GM18868 (cell line): ENCODE measurements around the gene FMN2.
"Not testable (repeated sequence)": the region's sequence is repeated elsewhere in the genome, so short reads cannot be mapped to it uniquely, and the experiment has no call there.

Experiments
- ATAC-seq: cut with Tn5 transposase; IDR thresholded peaks from one replicate; pipeline ENCODE4 v1.9.1; 2021; ENCODE audit warnings: mild to moderate bottlenecking, moderate library complexity; ENCODE audit not compliant: unreplicated experiment

The FMN2 gene

GRCh38 chr1:240244968-240245628, 153.4 kb downstream of the FMN2 start:
- ATAC-seq, result no peak

GRCh38 chr1:240245629-240246020, 153.9 kb downstream of the FMN2 start:
- ATAC-seq, result no peak

GRCh38 chr1:240247899-240248298, 156.2 kb downstream of the FMN2 start:
- no peak for ATAC-seq

GRCh38 chr1:240254006-240254405, 162.3 kb downstream of the FMN2 start:
- no peak for ATAC-seq

- no peak for ATAC-seq
These were observed 163.2 kb downstream of the FMN2 start for GRCh38 chr1:240254778-240255291.

- no peak for ATAC-seq
These were observed 164.2 kb downstream of the FMN2 start for GRCh38 chr1:240255922-240256321.

- ATAC-seq, result no peak
These were observed 165.3 kb downstream of the FMN2 start for GRCh38 chr1:240256836-240257503.

- ATAC-seq, result no peak
These were observed 167.2 kb downstream of the FMN2 start for GRCh38 chr1:240258910-240259309.

GRCh38 chr1:240264494-240264893, 172.8 kb downstream of the FMN2 start:
- ATAC-seq, result not testable (repeated sequence)

GRCh38 chr1:240271081-240271480, 179.4 kb downstream of the FMN2 start:
- no peak for ATAC-seq

- ATAC-seq, result no peak
These were observed 182.9 kb downstream of the FMN2 start for GRCh38 chr1:240274569-240274968.

- ATAC-seq, result not testable (repeated sequence)
These were observed 183.5 kb downstream of the FMN2 start for GRCh38 chr1:240275219-240275618.

GRCh38 chr1:240278082-240278481, 186.4 kb downstream of the FMN2 start:
- ATAC-seq, result no peak

- no peak for ATAC-seq
These were observed 189.1 kb downstream of the FMN2 start for GRCh38 chr1:240280560-240281322.

- ATAC-seq, result no peak
These were observed 190.6 kb downstream of the FMN2 start for GRCh38 chr1:240282061-240282830.

- ATAC-seq, result no peak
These were observed 193.2 kb downstream of the FMN2 start for GRCh38 chr1:240284656-240285414.

GRCh38 chr1:240285540-240285939, 193.9 kb downstream of the FMN2 start:
- ATAC-seq, result no peak

- no peak for ATAC-seq
These were observed 196.0 kb downstream of the FMN2 start for GRCh38 chr1:240287722-240288121.

GRCh38 chr1:240293706-240294105, 202.0 kb downstream of the FMN2 start:
- no peak for ATAC-seq

- no peak for ATAC-seq
These were observed 202.9 kb downstream of the FMN2 start for GRCh38 chr1:240294566-240294965.
